Right ventricle myocardium inferior (tissue), 1 donor: ENCODE data around the gene CEPT1. TPM values are rescaled to one million over a fixed set of nuclear protein-coding genes. Genes with fewer than 3 reads are reported as not detected.
A peak's percentile ranks its signal among the peaks of the same experiment; 100 is the strongest.

Source experiments
- ATAC-seq: fragments of 200-7000 bp; cut with Tn5 transposase; one replicate; pipeline ENCODE4 v1.9.1; 2020; ENCODE audit warnings: mild to moderate bottlenecking, moderate library complexity
- DNase-seq: peaks from one replicate; pipeline ENCODE4 v3.0.0; 2021; ENCODE audit errors: missing footprints
- intact Hi-C: fragments of 100-400 bp; cut with DNase I; formaldehyde crosslinking; loops from one replicate; pipeline ENCODE4 v1.11.0; 2022
- total RNA-seq: library from RNA; stranded (reverse); fragmentation: NEBNext Ultra II Directional; extraction: Animal tissue kit (Norgen Biotek cat#: 25700); gene quantifications from one replicate; pipeline ENCODE4 v1.2.1, GENCODE V29; 2021
- donor health status: DM: no; HTN: yes; CAD: no; lungs with severe emphysema.

The CEPT1 gene
- total RNA-seq, 1 donor from 2014 or later = 15.5 TPM

GRCh38 chr1:111183308-111184069 lies 43.5 kb downstream of the CEPT1 start:
- no peak for ATAC-seq
- intact Hi-C loops = no loop called here

GRCh38 chr1:111184663-111185062 lies 44.6 kb downstream of the CEPT1 start:
- ATAC-seq (no peak), DNase-seq (no peak)
- intact Hi-C loops = no loop called here

More at GRCh38 chr1:111183308-111184069, 43.5 kb downstream of the CEPT1 start:
- DNase-seq = no peak

DNA sequence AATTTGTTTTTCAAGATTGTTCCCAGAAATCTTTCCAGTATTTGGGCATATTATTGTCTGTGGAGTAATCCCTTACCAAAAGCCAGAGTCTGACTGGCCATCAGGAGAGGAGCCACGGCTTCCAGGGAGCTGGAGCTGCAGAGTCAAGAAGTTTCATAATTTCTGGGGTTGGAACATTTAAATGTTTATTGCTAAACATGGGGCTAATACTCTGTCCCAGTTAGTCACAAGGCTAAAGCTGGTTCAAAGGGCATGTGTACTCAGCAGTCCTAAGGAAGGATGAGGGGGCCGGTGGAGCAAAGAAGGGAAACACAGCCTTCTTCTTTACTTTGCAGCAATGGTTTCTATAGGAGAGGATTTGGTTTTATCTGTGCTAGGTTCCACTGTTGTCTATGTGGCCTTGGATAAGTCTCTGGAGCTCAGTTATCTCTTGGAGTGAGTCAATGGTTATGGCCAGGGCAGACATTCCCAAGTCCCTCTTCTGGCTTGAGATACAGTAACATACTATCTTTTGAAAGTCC lies 51.0 kb downstream of the CEPT1 start:
- peak; percentile 43 for ATAC-seq

DNA sequence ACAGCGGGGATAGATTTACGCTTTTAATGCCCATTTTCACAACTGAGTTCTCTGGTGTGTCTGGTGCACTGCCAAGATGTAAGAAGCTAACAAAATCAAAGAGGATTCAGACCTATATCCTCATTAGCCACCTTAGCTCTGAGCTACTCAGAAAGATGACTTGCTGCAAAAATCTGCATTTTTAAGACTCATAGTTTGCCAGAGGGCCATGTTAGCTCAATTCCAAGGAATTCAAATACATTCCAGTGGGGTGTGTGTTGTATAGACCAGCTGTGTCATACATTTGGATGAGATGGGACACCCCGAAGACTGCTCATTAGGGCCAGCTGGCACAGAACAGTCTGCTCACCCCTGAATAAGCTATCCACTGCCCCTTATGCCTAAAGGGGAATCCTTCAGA lies 51.5 kb downstream of the CEPT1 start:
- DNase-seq (no peak), ATAC-seq (no peak)
- intact Hi-C loops = no loop called here

More for the DNA sequence above, 51.0 kb downstream of the CEPT1 start:
- intact Hi-C loops = no loop called here
- DNase-seq = no peak

GRCh38 chr1:111192074-111192473 lies 52.1 kb downstream of the CEPT1 start:
- ATAC-seq = no peak
- no peak for DNase-seq
- intact Hi-C loops = no loop called here

GRCh38 chr1:111192658-111193519 lies 52.9 kb downstream of the CEPT1 start:
- intact Hi-C loops = no loop called here
- ATAC-seq = no peak
- no peak for DNase-seq

GRCh38 chr1:111193712-111194480 lies 53.9 kb downstream of the CEPT1 start:
- no peak for DNase-seq
- no peak for ATAC-seq
- intact Hi-C loops = no loop called here

- DNase-seq (no peak), ATAC-seq (no peak)
- intact Hi-C loops = no loop called here
These were observed 55.1 kb downstream of the CEPT1 start for GRCh38 chr1:111195002-111195684.

DNA sequence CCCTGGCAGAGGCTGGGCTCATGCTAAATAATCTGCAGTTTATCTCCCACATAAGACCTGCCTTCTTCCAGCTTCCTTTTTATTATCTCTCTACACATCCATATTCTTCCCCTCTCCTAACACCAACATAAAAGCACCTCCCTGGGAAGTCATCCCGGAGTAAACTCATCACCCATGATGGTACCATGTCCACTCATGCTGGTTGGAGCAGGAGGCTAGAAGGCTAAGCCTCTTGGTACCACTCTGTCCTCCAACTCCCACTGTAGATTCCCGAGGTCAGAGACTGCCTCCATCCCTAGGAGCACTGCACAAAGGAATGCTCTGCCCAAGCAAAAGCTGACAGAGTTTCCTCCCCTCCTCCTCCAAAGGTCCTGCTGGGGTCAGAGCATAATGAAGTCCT lies 56.2 kb downstream of the CEPT1 start:
- intact Hi-C loops = no loop called here
- no peak for DNase-seq
- ATAC-seq = no peak

DNA sequence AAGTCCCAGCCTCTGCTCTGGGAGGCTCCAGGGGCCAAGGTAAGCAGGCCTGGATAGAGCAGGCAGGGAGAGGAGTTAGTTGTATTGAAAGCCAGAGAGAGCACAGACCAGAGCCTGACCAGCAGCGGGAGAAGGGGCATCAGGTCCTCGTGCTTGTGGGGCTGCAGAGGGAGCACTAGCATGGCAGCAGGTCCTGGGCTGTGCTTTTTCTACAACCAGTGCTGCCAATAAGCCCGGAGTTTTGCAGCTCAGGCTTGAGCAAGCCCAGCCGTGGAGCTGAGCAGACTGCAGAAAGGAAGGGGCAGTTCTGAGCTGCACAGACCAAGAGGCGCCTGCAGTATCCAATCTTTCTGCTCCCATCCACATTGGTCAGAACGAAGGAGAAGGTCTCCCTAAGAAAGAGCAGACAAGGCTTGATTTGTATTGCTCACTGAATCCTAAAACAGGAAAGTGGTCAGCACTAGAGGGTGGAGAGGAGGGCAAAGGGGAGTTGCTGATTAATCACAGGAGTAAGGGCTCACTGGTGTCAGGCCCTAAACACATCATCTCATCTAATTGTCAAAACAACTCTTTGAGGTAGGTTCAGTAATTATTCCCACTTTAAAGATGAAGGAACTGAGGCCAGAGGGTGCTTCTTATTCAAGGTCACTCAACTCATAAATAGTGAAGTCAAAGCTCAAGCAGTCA lies 57.7 kb downstream of the CEPT1 start:
- intact Hi-C loops = no loop called here
- DNase-seq = no peak
- no peak for ATAC-seq

DNA sequence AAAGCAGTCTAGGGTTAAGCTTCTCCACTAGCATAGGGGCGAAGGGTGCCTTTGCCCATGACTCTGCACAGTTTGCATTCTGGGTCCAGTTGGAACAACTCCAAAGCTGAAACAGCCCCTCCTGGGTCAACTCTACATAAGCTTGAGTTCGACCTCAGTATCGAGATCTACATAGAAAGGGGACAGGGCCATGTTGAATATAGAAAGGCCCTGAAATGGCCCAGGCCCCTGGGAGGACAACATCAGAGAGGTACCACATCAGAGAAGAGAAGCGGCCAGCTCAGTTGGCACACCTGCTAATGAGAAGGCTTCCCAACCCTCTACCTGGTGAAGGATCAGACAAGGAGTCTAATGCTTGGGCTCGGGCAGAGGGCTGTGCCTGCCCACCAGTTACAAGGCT lies 58.8 kb downstream of the CEPT1 start:
- intact Hi-C loops = no loop called here
- DNase-seq (no peak), ATAC-seq (no peak)

DNA sequence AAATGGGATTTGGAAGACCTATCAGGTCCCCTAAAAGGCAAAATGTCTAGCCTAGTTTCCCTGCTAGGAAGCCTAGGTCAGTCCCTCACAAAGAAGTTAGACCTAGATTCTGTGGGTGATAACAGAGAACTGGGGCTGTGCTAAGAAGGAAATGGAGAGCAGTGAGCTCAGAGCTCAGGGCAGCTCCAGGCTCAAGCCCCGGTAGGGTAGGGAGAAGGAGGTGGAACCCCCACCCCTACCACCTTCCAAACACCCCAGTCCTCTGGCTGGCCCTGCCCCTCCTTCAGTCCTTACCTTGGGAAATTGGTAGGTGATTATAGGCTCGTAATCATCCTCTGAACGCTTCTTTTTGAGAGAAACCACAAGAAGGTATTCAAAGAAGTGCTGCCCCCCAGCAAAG lies 59.3 kb downstream of the CEPT1 start:
- intact Hi-C loops = no loop called here
- DNase-seq = no peak

GRCh38 chr1:111199881-111200801 lies 60.1 kb downstream of the CEPT1 start, which contains the start of gene DENND2D:
Gene DENND2D, minus strand, starts transcription at chr1:111200646. Its CDS starts 187 bp downstream, at chr1:111200459.
- DNase-seq (peak; percentile 71), ATAC-seq (peak; percentile 42)
- intact Hi-C loops = no loop called here

More for the DNA sequence above, 59.3 kb downstream of the CEPT1 start:
- no peak for ATAC-seq

DNA sequence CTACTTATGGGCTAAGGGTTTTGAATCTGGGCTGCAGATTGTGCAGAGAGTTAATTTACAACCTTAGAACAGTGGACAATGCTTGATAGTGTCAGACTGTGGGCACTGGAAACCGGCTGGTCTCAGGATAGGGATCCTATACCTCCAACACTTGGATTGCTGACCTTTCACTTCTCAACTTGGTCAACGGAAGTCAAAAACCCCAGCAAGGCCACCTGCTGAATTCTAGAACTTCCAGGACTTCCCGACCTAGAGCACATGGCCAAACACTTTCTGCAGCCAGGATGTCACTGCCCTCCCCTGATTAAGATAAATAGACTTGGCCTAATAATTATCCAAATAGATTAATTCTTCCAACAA lies 60.8 kb downstream of the CEPT1 start:
- ATAC-seq (no peak), DNase-seq (no peak)
- intact Hi-C loops = no loop called here

DNA sequence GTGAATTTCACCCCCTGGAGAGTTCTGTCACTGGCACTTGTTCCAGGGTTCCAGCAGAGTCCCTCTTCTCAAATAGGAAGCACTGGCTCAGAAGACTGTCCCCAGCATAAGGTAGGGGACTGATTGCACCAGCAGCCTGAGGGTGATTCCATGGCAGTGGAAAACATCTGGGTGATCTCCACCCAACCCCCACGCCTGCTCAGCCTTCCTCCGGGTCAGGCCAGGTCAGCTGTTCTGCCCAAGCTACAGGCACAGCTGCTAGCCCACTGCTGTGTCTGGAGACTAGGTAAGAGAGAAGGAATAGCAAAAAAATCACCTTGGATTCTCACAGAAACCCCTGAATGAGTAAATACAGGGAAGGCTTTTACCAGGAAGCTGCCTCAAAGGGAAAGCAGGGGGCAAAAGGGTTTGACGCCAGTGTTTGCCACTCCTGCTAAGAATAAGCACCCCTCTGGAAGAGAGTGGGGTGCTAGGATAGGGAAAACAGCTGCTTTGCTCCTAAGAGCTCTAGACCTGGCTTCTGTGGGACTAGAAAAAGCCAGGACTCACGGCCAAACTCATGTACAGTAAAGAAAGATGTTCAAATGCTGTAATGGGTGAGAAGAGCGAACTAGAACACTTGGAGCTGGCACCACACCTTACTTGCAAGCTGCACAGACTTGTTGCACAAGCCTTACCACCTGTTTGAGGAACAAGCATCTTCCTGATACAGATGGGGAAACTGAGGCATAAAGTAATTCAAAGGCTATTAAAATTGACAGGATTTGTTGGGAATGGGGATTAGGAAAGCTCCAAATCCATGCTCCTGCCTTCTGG lies 61.5 kb downstream of the CEPT1 start:
- intact Hi-C loops = no loop called here
- DNase-seq = no peak
- ATAC-seq = no peak

DNA sequence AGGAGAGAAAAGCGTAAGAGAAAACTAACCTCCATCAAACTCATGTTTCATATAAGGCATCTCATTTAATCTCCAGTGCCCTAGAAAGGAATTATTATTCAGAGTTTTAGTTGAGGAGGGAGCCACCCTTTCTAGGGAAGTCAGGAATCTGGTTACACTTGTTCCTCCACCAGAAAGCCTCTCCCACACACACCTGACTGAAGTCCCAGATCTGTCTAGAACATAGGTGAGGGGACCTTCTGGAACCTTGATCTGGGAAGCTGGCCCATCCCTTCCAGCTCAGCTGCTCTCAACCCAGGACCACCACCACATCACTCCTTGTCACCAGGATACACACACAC lies 62.3 kb downstream of the CEPT1 start:
- ATAC-seq (no peak), DNase-seq (no peak)
- intact Hi-C loops = no loop called here
